NCI-H1105 (cell line): ENCODE results near the gene EIF1AD.
"Not testable (repeated sequence)": the region's sequence is repeated elsewhere in the genome, so short reads cannot be mapped to it uniquely, and the experiment has no call there.

ENCODE experiments used
- DNase-seq: peaks from one replicate; lab custom pipeline; 2025; lab: John Stamatoyannopoulos, UW

Gene EIF1AD

GRCh38 chr11:66001942-66002647 lies at the start of gene EIF1AD, which contains the start of gene BANF1:
Gene EIF1AD, minus strand, starts transcription at chr11:66002157. Its CDS starts 1,768 bp downstream, at chr11:66000389.
Gene BANF1, plus strand, starts transcription at chr11:66002503. Its CDS starts 748 bp downstream, at chr11:66003251.
- peak; percentile 99 for DNase-seq

GRCh38 chr11:66051371-66051765 lies 49.4 kb upstream of the EIF1AD start:
- DNase-seq: no peak

- DNase-seq: no peak
Measured at GRCh38 chr11:66050581-66051231, 48.7 kb upstream of the EIF1AD start.

- no peak for DNase-seq
Measured at GRCh38 chr11:66048547-66049323, 46.8 kb upstream of the EIF1AD start, which contains the start of gene GAL3ST3. Gene GAL3ST3, minus strand, starts transcription at chr11:66049161. Its CDS starts 3,746 bp downstream, at chr11:66045415.

GRCh38 chr11:66047541-66048365 lies 45.8 kb upstream of the EIF1AD start:
- DNase-seq: no peak

- no peak for DNase-seq
Measured at GRCh38 chr11:66046901-66047300, 44.9 kb upstream of the EIF1AD start.

GRCh38 chr11:66045177-66045639 lies 43.3 kb upstream of the EIF1AD start:
- peak; percentile 88 for DNase-seq

GRCh38 chr11:66044757-66045156 lies 42.8 kb upstream of the EIF1AD start:
- DNase-seq: no peak

GRCh38 chr11:66042996-66043906 lies 41.3 kb upstream of the EIF1AD start:
- no peak for DNase-seq

- DNase-seq: no peak
Measured at GRCh38 chr11:66042227-66042995, 40.5 kb upstream of the EIF1AD start.

- DNase-seq: no peak
Measured at GRCh38 chr11:66039765-66040164, 37.8 kb upstream of the EIF1AD start.

- DNase-seq: no peak
Measured at GRCh38 chr11:66037327-66037726, 35.4 kb upstream of the EIF1AD start.

- DNase-seq: no peak
Measured at GRCh38 chr11:66036334-66036710, 34.4 kb upstream of the EIF1AD start.

GRCh38 chr11:66035653-66036333 lies 33.8 kb upstream of the EIF1AD start:
- no peak for DNase-seq

- no peak for DNase-seq
Measured at GRCh38 chr11:66032957-66033735, 31.2 kb upstream of the EIF1AD start.

- no peak for DNase-seq
Measured at GRCh38 chr11:66026017-66026529, 24.1 kb upstream of the EIF1AD start, which contains the start of gene CATSPER1. Gene CATSPER1, minus strand, starts transcription at chr11:66026479. Its CDS starts 100 bp downstream, at chr11:66026379.

- DNase-seq: not testable (repeated sequence)
Measured at GRCh38 chr11:66023186-66023440, 21.2 kb upstream of the EIF1AD start.
